Measurements from ENCODE around the gene KRT86. TPM values are rescaled to one million over a fixed set of nuclear protein-coding genes. Genes with fewer than 3 reads are reported as not detected.

Gene KRT86
- total and polyA plus RNA-seq, 7 experiments from 2014 or later: 0.13 to 1.5 TPM; not detected in 5

DNA sequence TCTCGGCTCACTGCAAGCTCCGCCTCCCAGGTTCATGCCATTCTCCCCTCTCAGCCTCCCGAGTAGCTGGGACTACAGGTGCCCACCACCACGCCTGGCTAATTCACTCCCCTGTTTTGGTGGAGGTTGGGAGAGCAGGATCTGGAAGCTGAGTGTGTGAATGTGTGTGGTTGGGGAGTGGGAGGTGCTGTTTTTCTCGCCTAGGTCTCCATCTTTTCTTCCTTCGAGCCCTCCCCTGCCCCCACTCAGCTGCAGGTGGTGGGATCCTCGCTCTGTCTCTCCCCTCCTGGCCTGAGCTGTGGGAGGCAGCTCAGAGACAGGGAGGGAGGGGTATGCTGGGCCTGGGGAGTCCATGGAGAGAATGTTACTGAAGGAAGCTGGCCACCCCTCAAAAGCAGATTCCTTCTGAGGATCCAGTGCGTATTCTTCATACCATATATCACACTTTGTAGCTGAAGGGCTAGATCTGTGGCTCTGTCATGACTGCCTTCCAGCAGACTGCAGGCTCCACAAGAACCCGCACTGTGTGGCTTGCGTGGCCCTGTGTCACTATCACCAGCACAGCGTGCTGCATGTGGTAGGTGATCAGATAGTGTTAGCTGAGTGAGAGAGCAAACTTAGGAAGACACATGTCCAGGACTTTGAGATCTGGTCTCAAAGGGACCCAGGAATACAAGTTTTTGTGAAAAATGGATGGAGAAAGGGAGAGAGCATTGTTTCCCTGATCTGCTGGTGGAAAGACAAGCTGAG, 44.0 kb downstream of the KRT86 start:
- Mint-ChIP-seq H3K36me3 (no peaks in the 10 kb centered on the region), H3K4me1 (peaks cover 0 to 5% (median 0%) of the 10 kb centered on the region in 7 donors), H3K27ac (no peak overlapping the region), H3K9me3 (peaks cover 0 to 3% (median 0%) of the 10 kb centered on the region in 11 donors), H3K4me3 (no peak overlapping the region), H3K27me3 (peaks cover 12 to 44% (median 21%) of the 10 kb centered on the region in 5 donors)
- H3K27ac ChIP-seq (ENCODE audit: low read depth, low read length): no peak overlapping the region
- ChIA-PET POLR2A (no interaction called here), CTCF (interaction anchor here (0.6 to 0.8 kb wide), 2 partner anchors 163 to 1467 kb away, joined by 3 to 4 read pairs; no protein-coding TSS in a partner anchor)
- no peak for ATAC-seq
- no peaks in the 10 kb centered on the region for H3K9me3 ChIP-seq (ENCODE audit: control insufficient read depth in 2 of 3, low read length in 3 of 3)
- intact Hi-C loops (cut with micrococcal nuclease): no loop called here
- no peak for DNase-seq
- no peak overlapping the region for H3K4me3 ChIP-seq (ENCODE audit: low read length)
- no peaks in the 10 kb centered on the region for H3K4me1 ChIP-seq (ENCODE audit: control insufficient read depth in 2 of 2, insufficient read depth in 2 of 2, low read length in 2 of 2)
- H3K27me3 ChIP-seq (ENCODE audit: control insufficient read depth in 2 of 2, insufficient read depth in 2 of 2, low read length in 2 of 2): no peaks in the 10 kb centered on the region
- no peaks in the 10 kb centered on the region for H3K36me3 ChIP-seq (ENCODE audit: control insufficient read depth in 2 of 3, insufficient read depth in 3 of 3, low read length in 3 of 3)

DNA sequence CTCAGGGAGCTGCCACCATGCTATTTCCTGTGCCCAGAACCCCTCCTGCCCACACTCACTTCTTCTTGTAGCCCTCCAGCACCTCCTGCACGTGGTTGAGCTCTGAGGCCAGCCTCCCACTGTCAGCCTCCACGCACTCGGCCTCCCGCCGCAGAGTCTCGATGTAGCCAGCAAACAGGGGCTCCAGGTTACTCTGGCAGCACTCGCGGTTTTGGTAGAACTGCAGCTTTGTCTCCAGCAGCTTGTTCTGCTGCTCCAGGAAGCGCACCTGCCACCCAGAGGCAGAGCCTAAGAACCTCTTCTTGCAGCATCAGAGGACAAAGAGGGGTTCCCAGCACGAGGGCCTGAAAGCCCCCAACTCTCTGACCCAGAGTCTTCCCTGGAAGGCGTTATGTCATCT, 44.7 kb downstream of the KRT86 start:
- no peak overlapping the region for H3K27ac Mint-ChIP-seq
- peaks cover 0 to 3% (median 0%) of the 10 kb centered on the region in 11 donors for H3K9me3 Mint-ChIP-seq
- DNase-seq: no peak
- H3K36me3 ChIP-seq (ENCODE audit: control insufficient read depth in 2 of 3, insufficient read depth in 3 of 3, low read length in 3 of 3): no peaks in the 10 kb centered on the region
- no peak for ATAC-seq
- CTCF ChIA-PET: interaction anchor here (0.8 kb wide), 1 partner anchor 164 kb away, joined by 3 read pairs; no protein-coding TSS in a partner anchor
- H3K4me1 Mint-ChIP-seq: peaks cover 0 to 5% (median 0%) of the 10 kb centered on the region in 7 donors
- POLR2A ChIA-PET: no interaction called here
- H3K27me3 ChIP-seq (ENCODE audit: control insufficient read depth in 2 of 2, insufficient read depth in 2 of 2, low read length in 2 of 2): no peaks in the 10 kb centered on the region
- intact Hi-C loops (cut with micrococcal nuclease): no loop called here
- no peaks in the 10 kb centered on the region for H3K9me3 ChIP-seq (ENCODE audit: control insufficient read depth in 2 of 3, low read length in 3 of 3)
- no peaks in the 10 kb centered on the region for H3K36me3 Mint-ChIP-seq
- H3K4me1 ChIP-seq (ENCODE audit: control insufficient read depth in 2 of 2, insufficient read depth in 2 of 2, low read length in 2 of 2): no peaks in the 10 kb centered on the region
- no peak overlapping the region for H3K4me3 ChIP-seq (ENCODE audit: low read length)
- H3K4me3 Mint-ChIP-seq: no peak overlapping the region
- no peak overlapping the region for H3K27ac ChIP-seq (ENCODE audit: low read depth, low read length)
- H3K27me3 Mint-ChIP-seq: peaks cover 12 to 41% (median 21%) of the 10 kb centered on the region in 5 donors

DNA sequence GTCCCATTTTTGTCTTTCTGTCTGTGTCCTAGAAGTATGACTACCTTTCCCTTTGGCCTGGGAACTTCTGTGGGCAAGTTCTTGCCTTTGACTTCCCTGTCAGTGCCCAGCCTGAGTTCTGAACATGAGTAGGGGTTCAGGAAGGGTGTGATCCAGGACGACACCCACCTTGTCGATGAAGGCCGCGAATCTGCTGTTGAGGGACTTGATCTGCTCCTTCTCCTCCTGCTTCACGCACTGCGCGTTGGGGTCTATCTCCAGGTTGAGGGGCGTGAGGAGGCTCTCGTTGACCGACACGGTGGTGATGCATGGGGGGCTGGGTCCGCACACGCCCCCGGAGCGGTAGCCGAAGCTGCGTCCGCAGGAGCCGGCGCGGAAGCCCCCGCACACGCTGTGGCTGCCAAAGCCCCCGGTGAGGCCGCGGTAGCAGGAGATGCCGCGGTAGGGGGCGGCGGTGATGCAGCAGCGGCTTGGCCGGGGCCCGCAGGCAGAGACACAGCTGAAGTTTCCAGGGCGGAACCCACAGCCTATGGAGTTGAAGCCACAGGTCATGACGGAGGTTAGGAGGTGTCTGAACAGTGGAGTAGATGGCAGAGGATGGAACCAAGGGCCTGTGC, 46.4 kb downstream of the KRT86 start, which contains the start of gene KRT83:
Gene KRT83, minus strand, starts transcription at position 615 of the 617 bp plus-strand sequence. Its CDS starts 63 bp downstream, at position 552.
- no peak within 1 kb of the TSS for H3K4me3 ChIP-seq (ENCODE audit: low read length)
- no peaks in the 10 kb centered on the region for H3K9me3 ChIP-seq (ENCODE audit: control insufficient read depth in 2 of 3, low read length in 3 of 3)
- Mint-ChIP-seq H3K36me3 (no peaks in the 10 kb centered on the region), H3K4me3 (no peak within 1 kb of the TSS), H3K27ac (no peak within 1 kb of the TSS), H3K27me3 (peaks cover 15 to 52% (median 26%) of the 10 kb centered on the region in 5 donors), H3K9me3 (peaks cover 0 to 4% (median 0%) of the 10 kb centered on the region in 11 donors), H3K4me1 (peaks cover 0 to 5% (median 0%) of the 10 kb centered on the region in 7 donors)
- no peaks in the 10 kb centered on the region for H3K4me1 ChIP-seq (ENCODE audit: control insufficient read depth in 2 of 2, insufficient read depth in 2 of 2, low read length in 2 of 2)
- ATAC-seq (no peak), DNase-seq (no peak)
- no peak within 1 kb of the TSS for H3K27ac ChIP-seq (ENCODE audit: low read depth, low read length)
- H3K27me3 ChIP-seq (ENCODE audit: control insufficient read depth in 2 of 2, insufficient read depth in 2 of 2, low read length in 2 of 2): no peaks in the 10 kb centered on the region
- intact Hi-C loops (cut with micrococcal nuclease): no loop called here
- CTCF ChIA-PET: interaction anchor here (0.7 to 1.4 kb wide), 2 partner anchors 165 to 768 kb away, joined by 3 read pairs; no protein-coding TSS in a partner anchor
- POLR2A ChIA-PET: no interaction called here
- H3K36me3 ChIP-seq (ENCODE audit: control insufficient read depth in 2 of 3, insufficient read depth in 3 of 3, low read length in 3 of 3): no peaks in the 10 kb centered on the region

DNA sequence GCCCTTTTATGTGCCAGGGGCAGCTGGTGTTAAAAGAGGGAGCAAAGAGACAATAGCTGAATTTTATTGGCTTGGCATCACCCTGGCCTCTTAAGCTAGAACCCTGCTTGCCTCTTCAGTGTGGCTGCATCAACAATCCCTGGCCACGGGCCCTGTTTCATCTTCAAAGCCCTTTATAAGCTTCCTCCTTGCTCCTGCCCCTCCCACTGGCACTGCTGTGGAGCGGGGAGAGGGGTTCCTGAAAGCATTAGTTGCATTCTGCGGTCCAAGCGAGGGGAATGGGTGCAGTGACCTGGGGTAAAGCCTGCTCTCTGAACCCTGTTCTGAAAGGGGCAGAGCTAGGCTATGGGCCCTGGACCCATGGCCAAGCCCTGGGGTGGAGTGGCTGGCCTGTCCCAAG, 47.0 kb downstream of the KRT86 start:
- peaks cover 0 to 4% (median 0%) of the 10 kb centered on the region in 11 donors for H3K9me3 Mint-ChIP-seq
- POLR2A ChIA-PET: no interaction called here
- intact Hi-C loops (cut with micrococcal nuclease): no loop called here
- H3K4me3 Mint-ChIP-seq: no peak overlapping the region
- CTCF ChIA-PET: interaction anchor here (0.7 to 1.4 kb wide), 2 partner anchors 166 to 769 kb away, joined by 3 read pairs; no protein-coding TSS in a partner anchor
- DNase-seq (no peak), ATAC-seq (no peak)
- Histone ChIP-seq H3K4me1 (ENCODE audit: control insufficient read depth in 2 of 2, insufficient read depth in 2 of 2, low read length in 2 of 2) (no peaks in the 10 kb centered on the region), H3K9me3 (ENCODE audit: control insufficient read depth in 2 of 3, low read length in 3 of 3) (no peaks in the 10 kb centered on the region), H3K36me3 (ENCODE audit: control insufficient read depth in 2 of 3, insufficient read depth in 3 of 3, low read length in 3 of 3) (no peaks in the 10 kb centered on the region), H3K4me3 (ENCODE audit: low read length) (no peak overlapping the region), H3K27me3 (ENCODE audit: control insufficient read depth in 2 of 2, insufficient read depth in 2 of 2, low read length in 2 of 2) (no peaks in the 10 kb centered on the region), H3K27ac (ENCODE audit: low read depth, low read length) (no peak overlapping the region)
- no peak overlapping the region for H3K27ac Mint-ChIP-seq
- H3K27me3 Mint-ChIP-seq: peaks cover 15 to 56% (median 26%) of the 10 kb centered on the region in 5 donors
- peaks cover 0 to 5% (median 0%) of the 10 kb centered on the region in 7 donors for H3K4me1 Mint-ChIP-seq
- no peaks in the 10 kb centered on the region for H3K36me3 Mint-ChIP-seq

DNA sequence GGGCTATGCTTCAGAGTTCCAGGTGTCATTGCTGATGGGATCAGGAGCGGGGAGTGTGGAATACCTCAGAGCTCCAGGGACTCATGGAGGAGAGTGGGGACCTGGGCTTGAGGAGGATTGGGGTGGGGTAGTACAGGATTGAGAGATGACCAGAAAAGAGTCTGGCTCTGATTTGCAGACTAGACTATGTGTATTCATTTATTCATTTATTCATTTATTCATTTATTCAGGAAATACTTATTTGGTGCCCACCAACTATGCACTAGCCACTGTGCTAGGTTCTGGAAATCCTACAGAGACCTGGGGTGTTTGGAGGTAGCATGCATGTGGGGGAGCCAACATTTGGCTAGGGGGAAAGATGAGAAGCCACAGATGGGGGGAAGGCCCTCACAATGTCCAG, 47.6 kb downstream of the KRT86 start:
- no peaks in the 10 kb centered on the region for H3K27me3 ChIP-seq (ENCODE audit: control insufficient read depth in 2 of 2, insufficient read depth in 2 of 2, low read length in 2 of 2)

DNA sequence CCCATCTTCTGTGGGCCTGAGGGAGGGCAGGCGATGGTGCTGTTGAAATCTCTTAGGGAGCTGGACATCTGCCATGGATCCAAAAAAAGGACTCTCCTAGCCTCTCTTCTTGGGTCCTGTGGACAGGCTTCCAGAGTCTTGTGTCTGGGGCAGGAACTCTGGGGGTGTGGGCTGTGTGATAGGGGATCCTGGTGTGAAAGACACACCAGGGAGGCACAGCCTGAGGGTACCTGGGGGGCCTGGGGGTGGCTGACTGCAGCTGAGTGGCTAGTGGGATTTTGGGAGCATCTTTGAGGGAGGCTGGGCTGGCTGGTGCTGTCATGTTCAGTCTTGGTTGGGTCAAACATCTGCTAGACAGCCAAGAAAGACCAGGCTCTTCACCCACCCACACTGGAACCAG, 48.6 kb downstream of the KRT86 start:
- Mint-ChIP-seq H3K4me3 (no peak overlapping the region), H3K36me3 (no peaks in the 10 kb centered on the region), H3K27me3 (peaks cover 15 to 56% (median 26%) of the 10 kb centered on the region in 5 donors), H3K9me3 (peaks cover 0 to 1% (median 0%) of the 10 kb centered on the region in 11 donors), H3K4me1 (peaks cover 0 to 13% (median 6%) of the 10 kb centered on the region in 7 donors), H3K27ac (no peak overlapping the region)
- Histone ChIP-seq H3K4me1 (ENCODE audit: control insufficient read depth in 2 of 2, insufficient read depth in 2 of 2, low read length in 2 of 2) (peaks cover 0 to 6% of the 10 kb centered on the region in 2 donors), H3K4me3 (ENCODE audit: low read length) (no peak overlapping the region), H3K27me3 (ENCODE audit: control insufficient read depth in 2 of 2, insufficient read depth in 2 of 2, low read length in 2 of 2) (no peaks in the 10 kb centered on the region), H3K9me3 (ENCODE audit: control insufficient read depth in 2 of 3, low read length in 3 of 3) (no peaks in the 10 kb centered on the region), H3K36me3 (ENCODE audit: control insufficient read depth in 2 of 3, insufficient read depth in 3 of 3, low read length in 3 of 3) (no peaks in the 10 kb centered on the region), H3K27ac (ENCODE audit: low read depth, low read length) (no peak overlapping the region)
- ChIA-PET POLR2A (no interaction called here), CTCF (no interaction called here)
- DNase-seq (no peak), ATAC-seq (no peak)
- intact Hi-C loops (cut with micrococcal nuclease): no loop called here

More for the DNA sequence above, 47.6 kb downstream of the KRT86 start:
- peaks cover 15 to 56% (median 26%) of the 10 kb centered on the region in 5 donors for H3K27me3 Mint-ChIP-seq
- CTCF ChIA-PET: interaction anchor here (1.4 kb wide), 1 partner anchor 167 kb away, joined by 3 read pairs; no protein-coding TSS in a partner anchor
- H3K36me3 ChIP-seq (ENCODE audit: control insufficient read depth in 2 of 3, insufficient read depth in 3 of 3, low read length in 3 of 3): no peaks in the 10 kb centered on the region
- H3K4me3 ChIP-seq (ENCODE audit: low read length): no peak overlapping the region
- no peak for ATAC-seq
- H3K4me3 Mint-ChIP-seq: no peak overlapping the region
- no peak overlapping the region for H3K27ac ChIP-seq (ENCODE audit: low read depth, low read length)
- no peak overlapping the region for H3K27ac Mint-ChIP-seq
- H3K9me3 Mint-ChIP-seq: peaks cover 0 to 1% (median 0%) of the 10 kb centered on the region in 11 donors
- POLR2A ChIA-PET: no interaction called here
- no peaks in the 10 kb centered on the region for H3K4me1 ChIP-seq (ENCODE audit: control insufficient read depth in 2 of 2, insufficient read depth in 2 of 2, low read length in 2 of 2)
- H3K4me1 Mint-ChIP-seq: peaks cover 0 to 5% (median 0%) of the 10 kb centered on the region in 7 donors
- H3K36me3 Mint-ChIP-seq: no peaks in the 10 kb centered on the region
- DNase-seq: no peak
- H3K9me3 ChIP-seq (ENCODE audit: control insufficient read depth in 2 of 3, low read length in 3 of 3): no peaks in the 10 kb centered on the region
- intact Hi-C loops (cut with micrococcal nuclease): no loop called here
